OCI-LY1 (cell line): ENCODE measurements around the gene MAD1L1.

Source experiments
- EZH2 ChIP-seq: fragments of 200-600 bp; sonication (generic), shearing (Covaris generic); IDR thresholded peaks from 2 replicates; pipeline ENCODE4 v1.8.0; 2017; ENCODE audit warnings: borderline replicate concordance, mixed run types, mild to moderate bottlenecking, antibody characterized with exemption, low read length, moderate library complexity, mixed read lengths
- TF ChIP-seq, protein P1 (sequence below): fragments of 200-600 bp; sonication (generic), shearing (Covaris generic); IDR thresholded peaks from 2 replicates; pipeline ENCODE4 v1.5.1; 2017; ENCODE audit warnings: mild to moderate bottlenecking, antibody characterized with exemption, low read length, moderate library complexity, mixed read lengths

DNA sequence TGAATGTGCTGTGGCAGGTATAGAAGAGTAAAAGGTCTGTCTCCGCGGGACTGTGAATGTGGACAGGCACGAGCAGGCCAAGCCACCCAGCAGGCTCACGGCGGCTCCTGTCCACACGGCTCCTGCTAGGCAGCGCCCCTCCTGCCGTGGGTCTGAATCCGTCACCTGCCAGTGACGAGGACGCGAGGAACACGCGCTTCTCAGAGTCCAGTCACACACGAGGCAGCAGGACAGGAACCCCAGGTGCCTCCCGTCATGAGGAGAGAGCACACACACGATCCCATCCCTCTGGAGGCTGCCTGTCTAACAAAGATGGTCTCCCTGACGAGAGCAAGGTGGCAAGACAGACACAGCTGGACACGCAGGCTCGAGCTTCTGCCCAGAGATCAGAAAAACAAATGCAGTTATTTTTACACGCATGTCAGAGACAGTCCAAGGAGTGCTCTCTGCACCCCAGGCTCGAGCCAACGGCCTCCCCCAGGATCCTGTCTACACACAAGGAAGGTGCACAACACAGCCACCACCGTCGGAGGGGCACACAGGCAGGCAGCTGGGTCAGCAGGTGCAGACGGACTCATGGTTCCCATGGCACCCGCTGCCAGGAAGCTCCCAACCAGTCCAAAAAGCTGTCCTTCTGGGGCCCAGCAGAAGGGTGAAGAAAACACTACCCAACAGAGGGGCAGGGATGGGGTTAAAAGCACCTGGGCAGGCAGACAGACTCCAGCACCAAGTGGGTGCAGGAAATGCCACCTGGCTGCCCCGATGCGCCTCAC, 103.2 kb downstream of the MAD1L1 start:
- TF ChIP-seq, protein P1, sequence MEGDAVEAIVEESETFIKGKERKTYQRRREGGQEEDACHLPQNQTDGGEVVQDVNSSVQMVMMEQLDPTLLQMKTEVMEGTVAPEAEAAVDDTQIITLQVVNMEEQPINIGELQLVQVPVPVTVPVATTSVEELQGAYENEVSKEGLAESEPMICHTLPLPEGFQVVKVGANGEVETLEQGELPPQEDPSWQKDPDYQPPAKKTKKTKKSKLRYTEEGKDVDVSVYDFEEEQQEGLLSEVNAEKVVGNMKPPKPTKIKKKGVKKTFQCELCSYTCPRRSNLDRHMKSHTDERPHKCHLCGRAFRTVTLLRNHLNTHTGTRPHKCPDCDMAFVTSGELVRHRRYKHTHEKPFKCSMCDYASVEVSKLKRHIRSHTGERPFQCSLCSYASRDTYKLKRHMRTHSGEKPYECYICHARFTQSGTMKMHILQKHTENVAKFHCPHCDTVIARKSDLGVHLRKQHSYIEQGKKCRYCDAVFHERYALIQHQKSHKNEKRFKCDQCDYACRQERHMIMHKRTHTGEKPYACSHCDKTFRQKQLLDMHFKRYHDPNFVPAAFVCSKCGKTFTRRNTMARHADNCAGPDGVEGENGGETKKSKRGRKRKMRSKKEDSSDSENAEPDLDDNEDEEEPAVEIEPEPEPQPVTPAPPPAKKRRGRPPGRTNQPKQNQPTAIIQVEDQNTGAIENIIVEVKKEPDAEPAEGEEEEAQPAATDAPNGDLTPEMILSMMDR = no peak
- no peak for TF ChIP-seq EZH2
